ENCODE data around the gene ZPBP2. TPM values are rescaled to one million over a fixed set of nuclear protein-coding genes. Genes with fewer than 3 reads are reported as not detected.

Gene ZPBP2
- total RNA-seq, 1 experiment from 2014 or later = not detected

GRCh38 chr17:39822051-39822451 lies 46.0 kb upstream of the ZPBP2 start:
- no peaks in the 10 kb centered on the region for H3K9me3 ChIP-seq (ENCODE audit: control insufficient read depth, insufficient read depth, low read depth, low read length)
- no peak overlapping the region for H3K27ac ChIP-seq (ENCODE audit: low read length)
- intact Hi-C loops (cut with micrococcal nuclease; ENCODE audit: unreplicated experiment) = no loop called here
- POLR2A ChIA-PET = no interaction called here
- no peaks in the 10 kb centered on the region for H3K36me3 ChIP-seq (ENCODE audit: control insufficient read depth, insufficient read depth, low read length)
- TF ChIP-seq, protein P1, sequence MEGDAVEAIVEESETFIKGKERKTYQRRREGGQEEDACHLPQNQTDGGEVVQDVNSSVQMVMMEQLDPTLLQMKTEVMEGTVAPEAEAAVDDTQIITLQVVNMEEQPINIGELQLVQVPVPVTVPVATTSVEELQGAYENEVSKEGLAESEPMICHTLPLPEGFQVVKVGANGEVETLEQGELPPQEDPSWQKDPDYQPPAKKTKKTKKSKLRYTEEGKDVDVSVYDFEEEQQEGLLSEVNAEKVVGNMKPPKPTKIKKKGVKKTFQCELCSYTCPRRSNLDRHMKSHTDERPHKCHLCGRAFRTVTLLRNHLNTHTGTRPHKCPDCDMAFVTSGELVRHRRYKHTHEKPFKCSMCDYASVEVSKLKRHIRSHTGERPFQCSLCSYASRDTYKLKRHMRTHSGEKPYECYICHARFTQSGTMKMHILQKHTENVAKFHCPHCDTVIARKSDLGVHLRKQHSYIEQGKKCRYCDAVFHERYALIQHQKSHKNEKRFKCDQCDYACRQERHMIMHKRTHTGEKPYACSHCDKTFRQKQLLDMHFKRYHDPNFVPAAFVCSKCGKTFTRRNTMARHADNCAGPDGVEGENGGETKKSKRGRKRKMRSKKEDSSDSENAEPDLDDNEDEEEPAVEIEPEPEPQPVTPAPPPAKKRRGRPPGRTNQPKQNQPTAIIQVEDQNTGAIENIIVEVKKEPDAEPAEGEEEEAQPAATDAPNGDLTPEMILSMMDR (IDR thresholded peaks at IDR 0.05) = no peak
- TF ChIP-seq REST (IDR thresholded peaks at IDR 0.05; ENCODE audit: insufficient read depth in 1 of 2, low read depth in 2 of 2, low read length in 1 of 2) (no peak), SIN3A (IDR thresholded peaks at IDR 0.05; ENCODE audit: borderline replicate concordance, insufficient read depth, low read depth, low read length) (no peak), POLR2AphosphoS5 (IDR thresholded peaks at IDR 0.05; ENCODE audit: low read depth, low read length) (no peak), TCF7L2 (IDR thresholded peaks at IDR 0.05; ENCODE audit: low read depth, low read length) (no peak)
- in situ Hi-C loops (cut with HindIII; ENCODE audit: low pct_unique_long_range_greater_than_20kb, low sequenced_read_pairs) = no loop called here
- DNase-seq (ENCODE audit: low read depth, low spot score) (no peak), ATAC-seq (no peak)
- H3K27me3 ChIP-seq (ENCODE audit: control insufficient read depth, insufficient read depth, low read length) = peaks cover 3% of the 10 kb centered on the region; the same call in 1 of the 2 replicates
- BruUV-seq (replicated peaks) = no TSS peak
- H3K4me3 ChIP-seq (ENCODE audit: low read depth in 2 of 2, low read length in 2 of 2) = no peak overlapping the region
- CTCF ChIA-PET = no interaction called here
- H3K4me1 ChIP-seq (ENCODE audit: control insufficient read depth, insufficient read depth, low read length) = no peaks in the 10 kb centered on the region

GRCh38 chr17:39823407-39824054 lies 44.5 kb upstream of the ZPBP2 start:
- Histone ChIP-seq H3K36me3 (ENCODE audit: control insufficient read depth, insufficient read depth, low read length) (no peaks in the 10 kb centered on the region), H3K27ac (ENCODE audit: low read length) (no peak overlapping the region), H3K4me3 (ENCODE audit: low read depth in 2 of 2, low read length in 2 of 2) (no peak overlapping the region), H3K27me3 (ENCODE audit: control insufficient read depth, insufficient read depth, low read length) (peaks cover 3% of the 10 kb centered on the region; the same call in 1 of the 2 replicates), H3K9me3 (ENCODE audit: control insufficient read depth, insufficient read depth, low read depth, low read length) (no peaks in the 10 kb centered on the region), H3K4me1 (ENCODE audit: control insufficient read depth, insufficient read depth, low read length) (no peaks in the 10 kb centered on the region)
- in situ Hi-C loops (cut with HindIII; ENCODE audit: low pct_unique_long_range_greater_than_20kb, low sequenced_read_pairs) = no loop called here
- DNase-seq (ENCODE audit: low read depth, low spot score) (no peak), ATAC-seq (no peak)
- ChIA-PET CTCF (interaction anchor here (0.6 kb wide), 1 partner anchor 585 kb away, joined by 3 read pairs; no protein-coding TSS in a partner anchor), POLR2A (no interaction called here)
- intact Hi-C loops (cut with micrococcal nuclease; ENCODE audit: unreplicated experiment) = no loop called here
- BruUV-seq (replicated peaks) = no TSS peak
- TF ChIP-seq SIN3A (IDR thresholded peaks at IDR 0.05; ENCODE audit: borderline replicate concordance, insufficient read depth, low read depth, low read length) (no peak), REST (IDR thresholded peaks at IDR 0.05; ENCODE audit: insufficient read depth in 1 of 2, low read depth in 2 of 2, low read length in 1 of 2) (no peak), TCF7L2 (IDR thresholded peaks at IDR 0.05; ENCODE audit: low read depth, low read length) (no peak), POLR2AphosphoS5 (IDR thresholded peaks at IDR 0.05; ENCODE audit: low read depth, low read length) (no peak)
- TF ChIP-seq, protein P1 (IDR thresholded peaks at IDR 0.05) = no peak

All from Panc1 (cell line).